H9 (cell line): ENCODE measurements around the gene CNBP. TPM values are rescaled to one million over a fixed set of nuclear protein-coding genes. Genes with fewer than 3 reads are reported as not detected.
A peak's percentile ranks its signal among the peaks of the same experiment; 100 is the strongest.

Experiments
- DNase-seq: peaks from one replicate; pipeline ENCODE4 v3.0.0-alpha.2; 2017
- H2AFZ ChIP-seq: one replicate; pipeline ENCODE4 v1.6.1; 2013; ENCODE audit warnings: mild to moderate bottlenecking, low read length, control low read depth, moderate library complexity
- H2AK5ac ChIP-seq: 2 replicates; pipeline ENCODE4 v1.6.1; 2013; ENCODE audit warnings: low read length, control low read depth, mixed read lengths; ENCODE audit not compliant: insufficient read length
- H2BK120ac ChIP-seq: one replicate; pipeline ENCODE4 v1.6.1; 2013; ENCODE audit warnings: low read depth, mild to moderate bottlenecking, low read length, control low read depth, inconsistent platforms; ENCODE audit not compliant: poor library complexity, severe bottlenecking
- H2BK12ac ChIP-seq: 2 replicates; pipeline ENCODE4 v1.6.1; 2013; ENCODE audit warnings: low read length, control low read depth, mixed read lengths, low read depth; ENCODE audit not compliant: insufficient read length
- H2BK15ac ChIP-seq: 2 replicates; pipeline ENCODE4 v1.6.1; 2013; ENCODE audit warnings: low read depth, low read length, control low read depth
- H2BK20ac ChIP-seq: one replicate; pipeline ENCODE4 v1.6.1; 2013; ENCODE audit warnings: low read depth, mild to moderate bottlenecking, low read length, control low read depth, inconsistent platforms; ENCODE audit not compliant: poor library complexity, severe bottlenecking
- H2BK5ac ChIP-seq: 2 replicates; pipeline ENCODE4 v1.6.1; 2013; ENCODE audit warnings: low read length, control low read depth, mixed read lengths; ENCODE audit not compliant: insufficient read length
- H3K14ac ChIP-seq: 2 replicates; pipeline ENCODE4 v1.6.1; 2013; ENCODE audit warnings: low read length, control low read depth; ENCODE audit not compliant: insufficient read depth
- H3K18ac ChIP-seq: 2 replicates; pipeline ENCODE4 v1.6.1; 2013; ENCODE audit warnings: low read depth, mild to moderate bottlenecking, mixed read lengths, low read length, control low read depth; ENCODE audit not compliant: insufficient read length
- H3K23ac ChIP-seq: 2 replicates; pipeline ENCODE4 v1.6.1; 2013; ENCODE audit warnings: low read length, control low read depth, mixed read lengths, low read depth; ENCODE audit not compliant: insufficient read length
- H3K23me2 ChIP-seq: 2 replicates; pipeline ENCODE4 v1.6.1; 2013; ENCODE audit warnings: low read depth, mild to moderate bottlenecking, mixed read lengths, low read length, control low read depth; ENCODE audit not compliant: insufficient read length, poor library complexity, severe bottlenecking
- H3K27ac ChIP-seq: 2 replicates; pipeline ENCODE4 v1.5.1; 2013; ENCODE audit warnings: low read length, control low read depth, mixed read lengths, low read depth; ENCODE audit not compliant: insufficient read length
- H3K27me3 ChIP-seq: 2 replicates; pipeline ENCODE4 v1.6.1; 2013; ENCODE audit warnings: low read length, control low read depth, inconsistent platforms; ENCODE audit not compliant: insufficient read depth
- H3K4ac ChIP-seq: 2 replicates; pipeline ENCODE4 v1.6.1; 2013; ENCODE audit warnings: low read depth, mild to moderate bottlenecking, control low read depth, inconsistent platforms, low read length, moderate library complexity
- H3K4me1 ChIP-seq: 2 replicates; pipeline ENCODE4 v1.6.1; 2013; ENCODE audit warnings: low read length, control low read depth, inconsistent platforms; ENCODE audit not compliant: insufficient read depth
- H3K4me2 ChIP-seq: 2 replicates; pipeline ENCODE4 v1.6.1; 2013; ENCODE audit warnings: low read length, control low read depth, mixed read lengths; ENCODE audit not compliant: insufficient read length, insufficient read depth
- H3K56ac ChIP-seq: 2 replicates; pipeline ENCODE4 v1.6.1; 2013; ENCODE audit warnings: low read depth, mild to moderate bottlenecking, mixed read lengths, low read length, control low read depth; ENCODE audit not compliant: insufficient read length
- H3K79me1 ChIP-seq: 2 replicates; pipeline ENCODE4 v1.6.1; 2013; ENCODE audit warnings: low read depth, mild to moderate bottlenecking, moderate library complexity, low read length, control low read depth, inconsistent platforms; ENCODE audit not compliant: insufficient read depth, poor library complexity, severe bottlenecking
- H3K79me2 ChIP-seq: 2 replicates; pipeline ENCODE4 v1.6.1; 2013; ENCODE audit warnings: low read length, control low read depth, inconsistent platforms; ENCODE audit not compliant: insufficient read depth
- H3K9ac ChIP-seq: 2 replicates; pipeline ENCODE4 v1.6.1; 2013; ENCODE audit warnings: low read length, control low read depth, mixed read lengths; ENCODE audit not compliant: insufficient read length; ENCODE audit errors: extremely low read depth
- H3K9me3 ChIP-seq: one replicate; pipeline ENCODE4 v1.6.1; 2013; ENCODE audit warnings: low read depth, low read length, inconsistent platforms; ENCODE audit not compliant: control insufficient read depth
- H3T11ph ChIP-seq: one replicate; pipeline ENCODE4 v1.6.1; 2013; ENCODE audit warnings: mild to moderate bottlenecking, low read length, control low read depth, inconsistent platforms
- H4K20me1 ChIP-seq: one replicate; pipeline ENCODE4 v1.6.1; 2013; ENCODE audit not compliant: control insufficient read depth, insufficient read length, insufficient read depth
- H4K5ac ChIP-seq: 2 replicates; pipeline ENCODE4 v1.6.1; 2013; ENCODE audit warnings: low read depth, mild to moderate bottlenecking, mixed read lengths, low read length, control low read depth; ENCODE audit not compliant: insufficient read length
- H4K8ac ChIP-seq: replicated peaks from 2 replicates; pipeline ENCODE4 v1.6.1; 2013; ENCODE audit warnings: low read length, control low read depth, mixed read lengths, low read depth; ENCODE audit not compliant: insufficient read length
- H4K91ac ChIP-seq: 2 replicates; pipeline ENCODE4 v1.6.1; 2013; ENCODE audit warnings: low read depth, mild to moderate bottlenecking, moderate library complexity, mixed read lengths, low read length, control low read depth; ENCODE audit not compliant: insufficient read length
- H3K27ac Mint-ChIP-seq, 3 experiments: 2 replicates in 2 of 3; 3 replicates in 1 of 3; pipeline ENCODE4 v1.8.0; 2020 to 2021; ENCODE audit warnings: mixed read lengths in 3 of 3, mild to moderate bottlenecking in 1 of 3, moderate library complexity in 1 of 3
- H3K27me3 Mint-ChIP-seq: 2 replicates; pipeline ENCODE4 v1.8.0; 2021; ENCODE audit warnings: low read depth, mild to moderate bottlenecking, moderate library complexity, mixed read lengths
- H3K36me3 Mint-ChIP-seq, 3 experiments: 2 replicates in 2 of 3; 3 replicates in 1 of 3; pipeline ENCODE4 v1.8.0; 2020 to 2021; ENCODE audit warnings: low read depth in 3 of 3, mixed read lengths in 3 of 3; ENCODE audit not compliant: insufficient read depth in 1 of 3
- H3K4me1 Mint-ChIP-seq, 2 experiments: 2 replicates each; pipeline ENCODE4 v1.8.0; 2020; ENCODE audit warnings: mixed read lengths in 2 of 2
- H3K4me3 Mint-ChIP-seq, 2 experiments: 2 replicates in 1 of 2; 3 replicates in 1 of 2; pipeline ENCODE4 v1.8.0; 2020 to 2021; ENCODE audit warnings: mild to moderate bottlenecking in 2 of 2, mixed read lengths in 2 of 2, moderate library complexity in 1 of 2
- H3K9me3 Mint-ChIP-seq, 2 experiments: 2 replicates in 1 of 2; 3 replicates in 1 of 2; pipeline ENCODE4 v1.8.0; 2020; ENCODE audit warnings: mild to moderate bottlenecking in 2 of 2, mixed read lengths in 2 of 2, moderate library complexity in 1 of 2
- WGBS: extraction: QIAGEN DNeasy Blood & Tissue Kit; methylation state at CpG from one replicate; pipeline ENCODE4 v1.1.7; 2013; ENCODE audit warnings: missing lambda C conversion rate, low lambda C conversion rate, mixed read lengths; ENCODE audit not compliant: insufficient read length; ENCODE audit errors: extremely low coverage; 5-methylcytosine and 5-hydroxymethylcytosine counted together
- total RNA-seq: library from RNA; stranded (reverse); gene quantifications from 2 replicates; pipeline ENCODE4 v1.2.1, GENCODE V29; 2021
- TF ChIP-seq, protein P1 (sequence below): fragments of 200-600 bp; sonication (generic); conservative IDR thresholded peaks from 3 replicates; pipeline ENCODE4 v1.8.0; 2021; ENCODE audit warnings: antibody characterized with exemption, mild to moderate bottlenecking

The CNBP gene
- total RNA-seq, 1 experiment from 2014 or later, result 433 TPM

GRCh38 chr3:129121792-129122411, 61.8 kb downstream of the CNBP start, which contains the start of gene RAB43:
Gene RAB43, minus strand, starts transcription at chr3:129121804. Its CDS starts 315 bp downstream, at chr3:129121489.
- Mint-ChIP-seq H3K9me3 (no peaks in the 10 kb centered on the region), H3K27me3 (no peaks in the 10 kb centered on the region; the same call in none of the 2 replicates), H3K36me3 (peaks cover 0 to 4% (median 3%) of the 10 kb centered on the region in 3 experiments; a peak in 5 of 7 replicates), H3K4me1 (peaks cover 31 to 36% of the 10 kb centered on the region in 2 experiments), H3K27ac (peak within 1 kb of the TSS; percentile 87 to 90 (median 89); a peak in 5 of 7 replicates), H3K4me3 (peak within 1 kb of the TSS; percentile 82 to 91)
- Histone ChIP-seq H2AFZ (no peak within 1 kb of the TSS), H3K9me3 (no peaks in the 10 kb centered on the region), H3K4me2 (peak within 1 kb of the TSS; percentile 84), H2BK20ac (no peak within 1 kb of the TSS), H4K20me1 (no peaks in the 10 kb centered on the region), H4K5ac (no peak within 1 kb of the TSS), H2BK12ac (no peak within 1 kb of the TSS), H3K9ac (peak within 1 kb of the TSS; percentile 30), H3K23ac (no peak within 1 kb of the TSS), H2BK5ac (no peak within 1 kb of the TSS), H3K56ac (no peak within 1 kb of the TSS), H3K27ac (peak within 1 kb of the TSS; percentile 90), H4K91ac (no peak within 1 kb of the TSS), H3K79me1 (no peaks in the 10 kb centered on the region), H3K4ac (no peak within 1 kb of the TSS), H3T11ph (no peak within 1 kb of the TSS), H3K4me1 (no peaks in the 10 kb centered on the region), H4K8ac (no peak within 1 kb of the TSS), H3K18ac (no peak within 1 kb of the TSS), H3K79me2 (peaks cover 10% of the 10 kb centered on the region; the same call in 1 of the 2 replicates), H2BK120ac (no peak within 1 kb of the TSS), H2AK5ac (no peak within 1 kb of the TSS), H3K14ac (peak within 1 kb of the TSS; percentile 75; the same call in 1 of the 2 replicates), H3K23me2 (peaks cover 10% of the 10 kb centered on the region), H2BK15ac (no peak within 1 kb of the TSS; the same call in 1 of the 2 replicates), H3K27me3 (no peaks in the 10 kb centered on the region)
- peak; percentile 99 for DNase-seq
- no CpG with 5 or more reads among the region's 60 CpGs for WGBS
- TF ChIP-seq, protein P1, sequence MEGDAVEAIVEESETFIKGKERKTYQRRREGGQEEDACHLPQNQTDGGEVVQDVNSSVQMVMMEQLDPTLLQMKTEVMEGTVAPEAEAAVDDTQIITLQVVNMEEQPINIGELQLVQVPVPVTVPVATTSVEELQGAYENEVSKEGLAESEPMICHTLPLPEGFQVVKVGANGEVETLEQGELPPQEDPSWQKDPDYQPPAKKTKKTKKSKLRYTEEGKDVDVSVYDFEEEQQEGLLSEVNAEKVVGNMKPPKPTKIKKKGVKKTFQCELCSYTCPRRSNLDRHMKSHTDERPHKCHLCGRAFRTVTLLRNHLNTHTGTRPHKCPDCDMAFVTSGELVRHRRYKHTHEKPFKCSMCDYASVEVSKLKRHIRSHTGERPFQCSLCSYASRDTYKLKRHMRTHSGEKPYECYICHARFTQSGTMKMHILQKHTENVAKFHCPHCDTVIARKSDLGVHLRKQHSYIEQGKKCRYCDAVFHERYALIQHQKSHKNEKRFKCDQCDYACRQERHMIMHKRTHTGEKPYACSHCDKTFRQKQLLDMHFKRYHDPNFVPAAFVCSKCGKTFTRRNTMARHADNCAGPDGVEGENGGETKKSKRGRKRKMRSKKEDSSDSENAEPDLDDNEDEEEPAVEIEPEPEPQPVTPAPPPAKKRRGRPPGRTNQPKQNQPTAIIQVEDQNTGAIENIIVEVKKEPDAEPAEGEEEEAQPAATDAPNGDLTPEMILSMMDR, result no peak
